ENCODE results near the gene ATP5F1A.

Gene ATP5F1A

GRCh38 chr18:46073474-46074331, 24.4 kb downstream of the ATP5F1A start:
- DNase-seq (ENCODE audit: low read depth in 4 of 4, low spot score in 1 of 4) = peak in 3 of 4 experiments; percentile 38 to 56 (median 45)

- no peak for DNase-seq (ENCODE audit: low read depth in 4 of 4, low spot score in 1 of 4)
Observed at GRCh38 chr18:46072959-46073358, 25.1 kb downstream of the ATP5F1A start.

- no peak for DNase-seq (ENCODE audit: low read depth in 4 of 4, low spot score in 1 of 4)
Observed at GRCh38 chr18:46072376-46072867, 25.7 kb downstream of the ATP5F1A start.

- peak; percentile 35 to 53 (median 45) for DNase-seq (ENCODE audit: low read depth in 4 of 4, low spot score in 1 of 4)
Observed at GRCh38 chr18:46071653-46072375, 26.3 kb downstream of the ATP5F1A start, which contains the start of gene PSTPIP2. Gene PSTPIP2 (minus strand): TSS chr18:46072260. CDS start chr18:46072188, 72 bp downstream.

- no peak for DNase-seq (ENCODE audit: low read depth in 4 of 4, low spot score in 1 of 4)
Observed at GRCh38 chr18:46070815-46071652, 27.1 kb downstream of the ATP5F1A start.

- no peak for DNase-seq (ENCODE audit: low read depth in 4 of 4, low spot score in 1 of 4)
Observed at GRCh38 chr18:46070232-46070631, 27.9 kb downstream of the ATP5F1A start.

- DNase-seq (ENCODE audit: low read depth in 4 of 4, low spot score in 1 of 4) = no peak
Observed at GRCh38 chr18:46069524-46069923, 28.6 kb downstream of the ATP5F1A start.

GRCh38 chr18:46068763-46069162, 29.3 kb downstream of the ATP5F1A start:
- DNase-seq (ENCODE audit: low read depth in 4 of 4, low spot score in 1 of 4) = no peak

- DNase-seq (ENCODE audit: low read depth in 4 of 4, low spot score in 1 of 4) = no peak
Observed at GRCh38 chr18:46067438-46068007, 30.6 kb downstream of the ATP5F1A start.

- no peak for DNase-seq (ENCODE audit: low read depth in 4 of 4, low spot score in 1 of 4)
Observed at GRCh38 chr18:46062781-46063180, 35.3 kb downstream of the ATP5F1A start.

GRCh38 chr18:46061796-46062195, 36.3 kb downstream of the ATP5F1A start:
- DNase-seq (ENCODE audit: low read depth in 4 of 4, low spot score in 1 of 4) = no peak

- no peak for DNase-seq (ENCODE audit: low read depth in 4 of 4, low spot score in 1 of 4)
Observed at GRCh38 chr18:46061387-46061786, 36.7 kb downstream of the ATP5F1A start.

- no peak for DNase-seq (ENCODE audit: low read depth in 4 of 4, low spot score in 1 of 4)
Observed at GRCh38 chr18:46060359-46060841, 37.7 kb downstream of the ATP5F1A start.

GRCh38 chr18:46055838-46056230, 42.3 kb downstream of the ATP5F1A start:
- no peak for DNase-seq (ENCODE audit: low read depth in 4 of 4, low spot score in 1 of 4)

GRCh38 chr18:46054956-46055837, 42.9 kb downstream of the ATP5F1A start:
- no peak for DNase-seq (ENCODE audit: low read depth in 4 of 4, low spot score in 1 of 4)

- no peak for DNase-seq (ENCODE audit: low read depth in 4 of 4, low spot score in 1 of 4)
Observed at GRCh38 chr18:46053368-46054095, 44.6 kb downstream of the ATP5F1A start.

- no peak for DNase-seq (ENCODE audit: low read depth in 4 of 4, low spot score in 1 of 4)
Observed at GRCh38 chr18:46051731-46052461, 46.2 kb downstream of the ATP5F1A start.

GRCh38 chr18:46050268-46050667, 47.8 kb downstream of the ATP5F1A start:
- no peak for DNase-seq (ENCODE audit: low read depth in 4 of 4, low spot score in 1 of 4)
